PC-3 (cell line): ENCODE results near the gene BACH2.

Experiments
- EZH2 ChIP-seq: fragments of 300-600 bp; sonication (generic); IDR thresholded peaks from one replicate; pipeline ENCODE4 v1.6.1; 2017; ENCODE audit warnings: antibody characterized with exemption, mild to moderate bottlenecking, low read length; ENCODE audit not compliant: unreplicated experiment
- TF ChIP-seq, protein P1 (sequence below): fragments of 300-600 bp; sonication (generic); conservative IDR thresholded peaks from 2 replicates; pipeline ENCODE4 v1.5.1; 2017; ENCODE audit warnings: antibody characterized with exemption, low read depth, mild to moderate bottlenecking, low read length

DNA sequence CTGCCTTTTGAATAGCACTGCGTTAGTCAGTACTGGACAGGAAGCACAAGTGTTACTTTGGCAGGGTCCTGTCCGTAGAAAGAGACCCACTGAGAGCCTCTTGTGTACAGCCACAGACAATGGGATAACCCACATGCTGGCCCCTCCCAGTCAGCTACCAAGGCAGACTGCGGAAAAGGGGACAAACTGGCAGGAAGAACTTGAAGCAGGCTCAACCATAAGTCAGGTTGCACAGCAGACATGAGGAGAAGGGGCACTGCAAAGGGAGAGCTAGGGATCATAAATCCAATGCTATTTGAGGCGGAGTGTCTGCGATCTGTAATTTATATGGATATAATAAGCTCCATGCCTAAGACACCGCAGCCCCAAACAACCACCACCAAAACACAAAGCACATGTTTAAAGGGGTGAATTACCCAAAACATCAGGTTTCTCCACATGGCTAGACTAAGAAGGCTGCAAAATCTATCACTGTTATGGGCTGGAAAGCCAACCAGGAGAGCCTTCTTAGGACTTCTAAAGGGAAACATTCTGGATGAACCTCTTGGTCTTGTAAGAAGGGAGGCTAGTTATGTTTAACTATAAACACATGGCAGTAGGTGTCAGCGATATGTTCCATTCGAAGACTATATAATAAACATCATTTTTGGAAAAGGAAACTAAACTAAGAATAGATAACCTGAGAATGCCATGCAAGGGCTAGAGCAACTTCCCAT, 141.7 kb downstream of the BACH2 start:
- TF ChIP-seq, protein P1, sequence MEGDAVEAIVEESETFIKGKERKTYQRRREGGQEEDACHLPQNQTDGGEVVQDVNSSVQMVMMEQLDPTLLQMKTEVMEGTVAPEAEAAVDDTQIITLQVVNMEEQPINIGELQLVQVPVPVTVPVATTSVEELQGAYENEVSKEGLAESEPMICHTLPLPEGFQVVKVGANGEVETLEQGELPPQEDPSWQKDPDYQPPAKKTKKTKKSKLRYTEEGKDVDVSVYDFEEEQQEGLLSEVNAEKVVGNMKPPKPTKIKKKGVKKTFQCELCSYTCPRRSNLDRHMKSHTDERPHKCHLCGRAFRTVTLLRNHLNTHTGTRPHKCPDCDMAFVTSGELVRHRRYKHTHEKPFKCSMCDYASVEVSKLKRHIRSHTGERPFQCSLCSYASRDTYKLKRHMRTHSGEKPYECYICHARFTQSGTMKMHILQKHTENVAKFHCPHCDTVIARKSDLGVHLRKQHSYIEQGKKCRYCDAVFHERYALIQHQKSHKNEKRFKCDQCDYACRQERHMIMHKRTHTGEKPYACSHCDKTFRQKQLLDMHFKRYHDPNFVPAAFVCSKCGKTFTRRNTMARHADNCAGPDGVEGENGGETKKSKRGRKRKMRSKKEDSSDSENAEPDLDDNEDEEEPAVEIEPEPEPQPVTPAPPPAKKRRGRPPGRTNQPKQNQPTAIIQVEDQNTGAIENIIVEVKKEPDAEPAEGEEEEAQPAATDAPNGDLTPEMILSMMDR: no peak
- no peak for TF ChIP-seq EZH2
